Limb (tissue), 2 donors: ENCODE data around the gene IFITM5.
A peak's percentile ranks its signal among the peaks of the same experiment; 100 is the strongest.

ENCODE experiments used
- DNase-seq, 2 donors: peaks; one replicate each; pipeline ENCODE4 v3.0.0-alpha.2; 2016; ENCODE audit errors: extremely low spot score in 2 of 2

Gene IFITM5

DNA sequence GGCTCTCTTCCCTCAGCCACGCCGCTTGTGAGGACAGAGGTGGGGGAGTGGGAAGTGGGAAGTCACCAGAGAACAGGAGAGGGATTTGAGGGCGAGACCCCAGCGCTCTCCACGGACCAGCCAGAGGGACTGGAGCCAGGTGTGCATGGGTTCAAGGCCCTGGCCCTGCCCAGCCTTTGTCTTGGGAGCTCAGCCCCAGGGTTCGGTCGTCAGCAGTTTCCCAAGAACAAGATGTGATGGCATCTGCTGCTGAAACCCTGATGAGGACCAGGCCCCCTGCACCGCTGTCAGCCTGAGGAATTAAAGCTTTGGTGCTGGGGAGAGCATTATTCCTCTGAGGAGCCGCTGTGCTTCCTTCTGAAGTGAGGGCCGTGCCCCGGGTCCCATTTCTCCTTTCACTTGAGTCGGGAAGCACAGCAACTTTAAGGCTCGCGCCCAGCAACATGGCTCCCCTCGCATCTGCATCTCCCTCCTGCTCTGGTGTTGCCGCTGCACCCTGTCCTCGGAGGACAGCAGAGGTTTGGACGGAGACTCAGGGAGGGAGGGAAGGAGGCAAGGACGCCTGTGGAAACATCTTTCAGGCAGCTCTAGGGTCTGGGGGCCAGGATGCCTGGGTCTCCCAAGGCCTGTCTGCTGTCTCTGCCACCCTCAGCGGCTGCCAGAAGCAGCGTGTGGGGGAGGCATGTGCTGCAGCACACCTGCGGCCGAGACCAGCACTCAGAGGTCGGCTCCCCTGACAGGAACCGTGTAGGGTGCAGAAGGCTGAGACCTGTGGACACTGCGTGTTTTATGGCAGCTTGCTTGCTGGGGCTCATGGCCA lies 3.8 kb downstream of the IFITM5 start:
- no peak for DNase-seq

DNA sequence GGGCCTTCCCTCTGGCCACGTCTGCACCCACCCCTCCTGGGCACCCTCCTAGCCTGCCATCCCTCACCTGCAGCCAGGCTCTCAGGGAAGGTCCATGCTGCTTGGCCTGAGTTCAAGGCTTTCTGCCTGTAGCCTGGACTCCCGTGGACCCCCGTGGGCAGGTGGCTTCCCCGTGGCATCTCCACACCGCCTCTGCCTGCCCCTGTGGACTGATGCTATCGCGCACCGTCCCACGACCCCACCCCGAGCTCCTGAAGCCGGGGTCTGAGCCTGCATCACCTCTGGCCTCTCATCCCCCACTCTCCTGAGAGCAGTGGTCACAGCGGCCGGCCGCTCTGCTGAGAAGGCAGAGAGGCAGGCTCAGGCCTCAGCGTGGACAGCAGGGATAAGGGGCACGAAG lies 4.5 kb downstream of the IFITM5 start:
- no peak for DNase-seq

DNA sequence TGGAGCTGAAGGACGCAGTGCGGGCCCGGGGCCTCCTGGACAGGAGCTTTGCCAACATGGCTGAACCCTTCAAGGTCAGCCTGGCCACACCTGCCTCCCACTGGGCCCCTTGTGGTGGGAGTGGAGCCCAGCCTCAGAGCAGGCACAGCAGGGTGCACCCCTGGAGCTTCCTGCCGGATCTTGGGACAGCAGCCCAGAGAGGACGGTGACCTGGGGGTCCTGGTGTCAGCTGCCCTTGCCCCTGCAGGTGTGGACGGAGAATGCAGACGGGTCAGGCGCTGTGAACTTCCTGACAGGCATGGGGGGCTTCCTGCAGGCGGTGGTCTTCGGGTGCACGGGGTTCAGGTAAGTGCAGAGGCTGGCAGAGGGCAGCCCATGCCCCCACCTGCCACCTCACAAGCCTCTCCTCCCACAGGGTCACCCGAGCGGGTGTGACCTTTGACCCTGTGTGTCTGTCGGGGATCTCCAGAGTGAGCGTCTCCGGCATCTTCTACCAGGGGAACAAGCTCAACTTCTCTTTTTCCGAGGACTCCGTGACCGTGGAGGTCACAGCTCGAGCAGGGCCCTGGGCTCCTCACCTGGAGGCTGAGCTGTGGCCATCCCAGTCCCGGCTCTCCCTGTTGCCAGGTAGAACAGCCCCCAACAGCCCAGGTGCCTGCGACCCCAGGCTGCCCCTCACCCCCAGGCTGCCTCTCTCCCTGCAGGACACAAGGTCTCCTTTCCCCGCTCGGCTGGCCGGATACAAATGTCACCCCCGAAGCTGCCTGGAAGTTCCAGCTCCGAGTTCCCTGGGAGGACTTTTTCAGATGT lies 5.3 kb downstream of the IFITM5 start:
- peak in 1 of 2 donors; percentile 22 for DNase-seq

DNA sequence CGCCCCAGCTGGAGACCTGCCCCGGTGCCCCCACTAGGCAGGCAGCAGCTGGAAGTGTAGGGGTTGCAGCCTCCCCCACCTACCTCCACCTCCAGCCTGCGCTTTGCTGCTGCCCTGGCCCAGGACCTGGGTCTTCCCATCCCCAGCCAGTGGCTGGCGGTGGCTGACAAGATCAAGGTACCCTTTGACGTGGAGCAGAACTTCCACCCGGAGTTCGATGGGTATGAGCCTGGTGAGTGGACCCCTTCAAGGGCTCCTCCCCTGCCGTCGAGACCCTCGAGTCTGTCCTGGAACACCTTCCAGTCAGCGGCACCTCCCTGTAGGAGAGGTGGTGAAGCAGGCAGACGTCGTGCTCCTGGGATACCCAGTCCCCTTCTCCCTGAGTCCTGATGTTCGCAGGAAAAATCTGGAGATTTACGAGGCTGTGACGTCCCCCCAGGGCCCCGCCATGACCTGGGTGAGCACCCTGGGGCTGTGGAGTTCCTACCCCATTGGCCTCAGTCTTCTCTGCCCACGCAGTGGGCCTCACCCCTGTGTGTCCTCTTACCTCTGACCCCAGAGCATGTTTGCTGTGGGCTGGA lies 6.0 kb downstream of the IFITM5 start:
- DNase-seq: peak in 1 of 2 donors; percentile 11

DNA sequence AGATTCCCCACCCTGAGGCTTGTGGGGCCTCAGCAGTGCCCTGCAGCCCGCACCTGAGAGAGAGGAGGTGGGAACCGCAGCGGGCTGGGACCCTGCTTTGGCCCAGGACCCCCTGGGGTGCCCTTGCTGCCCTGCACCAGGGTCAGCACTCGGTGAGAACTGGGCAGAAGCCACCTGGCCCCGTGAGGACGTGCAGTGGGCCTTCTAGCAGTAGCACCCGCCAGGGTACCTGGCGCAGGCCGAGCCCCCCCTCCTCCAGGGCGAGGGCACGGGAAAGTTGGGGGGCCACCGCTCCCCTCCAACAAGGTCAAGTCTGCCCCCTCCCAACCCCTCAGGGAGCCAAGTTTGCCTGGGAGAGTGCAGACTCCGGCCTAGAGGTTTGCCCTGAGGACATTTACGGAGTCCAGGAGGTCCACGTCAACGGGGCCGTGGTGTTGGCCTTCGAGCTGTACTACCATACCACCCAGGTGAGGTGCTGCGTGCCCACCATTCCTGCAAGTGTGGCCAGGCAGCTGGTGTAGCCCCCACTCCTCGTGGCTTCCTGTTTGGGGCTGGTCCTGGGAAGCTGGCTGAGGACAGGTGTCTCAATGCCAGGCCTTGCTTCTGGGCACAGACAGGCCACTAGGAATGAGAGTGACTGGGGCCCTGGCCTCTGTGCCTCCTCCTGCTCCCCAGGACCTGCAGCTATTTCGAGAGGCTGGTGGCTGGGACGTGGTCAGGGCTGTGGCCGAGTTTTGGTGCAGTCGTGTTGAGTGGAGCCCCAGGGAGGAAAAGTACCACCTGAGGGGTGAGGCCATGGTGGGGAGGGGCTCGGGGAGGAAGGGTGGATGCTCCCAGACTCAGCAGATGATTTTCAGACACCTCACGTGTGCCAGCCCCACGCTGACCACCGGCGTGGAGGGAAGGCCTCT lies 6.9 kb downstream of the IFITM5 start:
- peak in 1 of 2 donors; percentile 24 for DNase-seq

DNA sequence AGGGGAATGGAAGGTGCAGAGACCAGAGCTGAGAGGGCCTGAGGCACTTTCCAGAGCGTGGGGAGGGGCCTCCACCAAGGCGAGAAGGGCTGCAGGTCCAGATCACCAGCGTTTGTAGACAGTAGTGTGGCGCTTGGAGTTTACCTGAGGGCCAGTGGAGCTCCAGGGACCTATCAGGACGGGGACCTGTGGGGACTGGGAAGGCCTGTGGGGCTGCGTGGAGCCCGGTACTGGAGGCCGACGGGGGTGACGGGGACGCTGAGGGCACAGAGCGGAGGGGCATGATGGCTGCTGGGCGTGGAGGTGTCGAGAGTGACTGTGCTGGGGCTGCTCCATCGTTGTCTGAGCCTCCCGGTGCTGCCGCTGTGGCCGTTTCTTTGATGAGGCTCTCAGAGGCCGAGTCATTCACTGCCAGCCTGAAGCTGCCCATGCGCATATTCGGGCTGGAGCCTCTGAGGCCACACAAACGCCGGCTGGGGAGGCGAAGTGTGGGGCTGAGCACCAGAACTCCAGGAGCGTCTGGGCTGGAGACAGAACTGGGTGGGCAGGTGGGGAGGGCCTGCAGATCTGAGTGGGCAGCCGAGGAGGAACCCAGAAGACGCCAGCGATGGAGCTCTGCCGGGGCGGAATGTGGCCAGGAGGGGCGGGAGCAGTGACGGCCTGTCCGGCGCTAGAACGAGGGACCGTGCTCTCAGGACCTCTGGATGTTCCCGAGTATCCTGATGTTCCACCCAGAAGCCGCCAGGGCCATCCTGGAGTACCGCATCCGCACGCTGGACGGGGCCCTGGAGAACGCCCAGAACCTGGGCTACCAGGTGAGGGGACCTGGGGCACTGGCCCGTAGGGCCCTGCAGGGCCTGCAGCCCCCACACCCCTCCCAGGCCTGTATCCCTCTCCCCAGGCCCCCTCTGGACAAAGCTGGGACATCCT lies 7.8 kb downstream of the IFITM5 start:
- DNase-seq: no peak

DNA sequence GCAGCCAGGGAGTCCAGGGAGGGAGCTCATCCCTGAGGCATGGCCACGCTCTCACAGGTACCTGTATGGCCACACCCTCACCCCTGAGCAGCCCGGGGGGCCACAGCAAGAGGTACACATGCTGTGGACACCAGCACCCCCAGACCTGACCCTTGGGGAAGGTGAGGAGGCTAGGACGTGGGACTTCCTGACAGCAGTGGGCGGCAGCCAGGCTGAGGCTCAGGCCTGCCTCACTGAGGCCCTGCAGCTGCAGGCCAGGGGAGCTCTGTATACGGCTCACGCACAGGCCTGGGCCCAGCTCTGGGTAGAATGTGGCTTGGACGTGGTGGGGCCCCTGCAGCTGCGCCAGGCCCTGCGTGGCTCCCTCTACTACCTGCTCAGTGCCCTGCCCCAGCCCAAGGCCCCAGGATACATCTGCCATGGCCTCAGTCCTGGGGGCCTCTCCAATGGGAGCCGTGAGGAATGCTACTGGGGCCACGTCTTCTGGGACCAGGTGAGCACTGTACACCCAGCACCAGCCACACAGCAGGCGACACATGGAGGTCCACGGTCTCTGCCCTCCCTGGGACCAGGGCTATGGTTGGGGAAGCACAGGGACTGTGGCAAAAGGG lies 8.6 kb downstream of the IFITM5 start:
- no peak for DNase-seq

DNA sequence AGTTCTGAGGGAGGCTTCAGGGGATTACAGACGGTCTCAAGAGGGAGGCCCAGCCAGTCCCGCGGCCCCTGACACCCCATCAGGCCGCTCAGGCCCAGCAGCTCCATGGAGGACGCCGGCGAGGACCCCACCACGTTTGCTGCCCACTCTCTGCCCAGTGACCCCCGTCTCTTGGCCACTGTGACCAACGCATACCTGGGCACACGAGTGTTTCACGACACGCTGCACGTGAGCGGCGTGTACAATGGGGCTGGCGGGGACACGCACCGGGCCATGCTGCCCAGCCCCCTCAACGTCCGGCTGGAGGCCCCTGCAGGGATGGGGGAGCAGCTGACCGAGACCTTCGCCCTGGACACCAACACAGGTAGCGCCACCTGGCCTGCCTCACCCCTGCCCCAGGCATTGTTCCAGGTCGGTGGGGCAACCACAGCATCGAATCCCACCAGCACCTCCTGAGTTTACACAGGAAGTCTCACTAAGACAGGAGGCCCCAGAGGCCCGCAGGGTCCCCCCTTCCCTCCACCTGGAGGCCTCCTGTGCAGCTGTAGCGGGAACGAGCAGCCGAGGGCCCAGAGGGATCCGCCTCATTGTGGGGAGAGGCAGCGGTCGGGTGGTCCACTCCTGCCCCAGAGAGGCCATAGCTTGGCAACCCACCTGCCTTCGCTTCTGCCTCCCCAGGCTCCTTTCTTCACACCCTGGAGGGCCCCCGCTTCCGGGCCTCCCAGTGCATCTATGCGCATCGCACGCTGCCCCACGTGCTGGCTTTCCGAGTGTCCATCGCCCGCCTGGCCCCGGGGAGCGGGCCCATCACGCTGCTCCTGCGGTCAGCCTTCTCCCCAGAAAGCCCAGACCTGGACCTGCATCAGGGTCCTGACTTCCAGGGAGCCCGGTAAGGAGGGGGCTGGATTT lies 9.4 kb downstream of the IFITM5 start:
- DNase-seq: no peak

DNA sequence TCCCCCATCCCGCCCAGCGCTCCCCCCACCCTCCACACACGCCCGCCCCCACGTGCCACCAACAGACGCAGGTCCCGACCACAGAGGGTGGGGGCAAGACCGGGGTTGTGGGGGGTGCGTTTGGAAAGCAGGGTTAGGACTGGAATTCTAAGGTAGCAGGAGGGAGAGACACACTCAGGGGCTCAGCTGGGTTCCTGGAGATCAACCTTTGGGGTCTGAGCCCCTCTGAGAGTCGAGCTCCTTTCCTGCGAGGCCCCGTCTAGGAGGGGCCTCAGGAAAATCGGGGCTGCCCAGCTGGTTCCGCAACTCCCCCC lies 10.0 kb downstream of the IFITM5 start:
- DNase-seq: no peak

DNA sequence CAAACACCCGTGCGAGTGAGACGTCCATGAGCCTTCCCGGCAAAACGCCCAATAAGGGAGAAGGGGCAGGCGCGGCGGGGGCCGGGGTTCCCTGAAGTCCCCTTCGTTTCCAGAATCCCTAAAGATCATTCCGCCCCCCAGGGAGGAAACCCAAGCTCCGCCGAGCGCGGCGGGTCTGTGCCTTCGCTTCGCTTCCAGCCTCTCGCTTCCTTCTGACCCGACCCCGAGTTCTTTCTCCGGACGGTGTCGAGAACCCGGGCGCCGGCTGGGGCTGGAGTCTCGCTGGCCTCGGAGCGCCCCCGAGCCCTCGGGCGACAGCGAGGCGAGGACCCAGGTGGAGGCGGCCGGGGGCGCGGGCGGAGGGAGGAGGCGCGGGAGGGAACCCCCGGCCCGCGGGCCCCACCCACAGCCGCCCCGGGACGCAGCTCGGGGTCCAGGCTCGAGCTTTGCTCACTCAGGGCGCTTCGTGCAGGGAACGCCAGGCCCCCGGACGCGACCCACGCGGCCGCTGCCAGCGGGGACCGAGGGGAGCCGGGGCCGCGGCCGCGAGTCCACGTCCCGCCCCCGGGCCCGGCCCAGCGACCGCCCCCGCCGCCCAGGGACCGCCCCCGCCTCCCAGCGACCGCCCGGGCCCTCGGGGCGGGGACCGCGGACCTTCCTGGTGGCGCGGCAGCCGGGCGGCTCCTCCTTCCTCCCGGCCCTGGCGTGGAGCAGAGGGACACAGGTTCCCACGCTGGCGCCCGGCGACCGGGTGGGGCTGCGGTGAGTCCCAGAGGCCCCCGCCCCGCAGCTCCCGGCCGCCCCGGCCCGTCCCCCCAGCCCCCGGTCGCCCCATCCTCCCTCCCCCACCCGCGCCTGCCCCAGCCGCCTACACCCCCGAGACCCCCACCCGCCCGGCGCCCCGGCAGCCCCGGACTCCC lies 10.6 kb downstream of the IFITM5 start, which contains the start of gene PGGHG:
Gene PGGHG (plus strand): TSS at position 649 of the 920 bp plus-strand sequence. CDS start 691 bp downstream, outside the sequence.
- DNase-seq: peak in 1 of 2 donors; percentile 65

DNA sequence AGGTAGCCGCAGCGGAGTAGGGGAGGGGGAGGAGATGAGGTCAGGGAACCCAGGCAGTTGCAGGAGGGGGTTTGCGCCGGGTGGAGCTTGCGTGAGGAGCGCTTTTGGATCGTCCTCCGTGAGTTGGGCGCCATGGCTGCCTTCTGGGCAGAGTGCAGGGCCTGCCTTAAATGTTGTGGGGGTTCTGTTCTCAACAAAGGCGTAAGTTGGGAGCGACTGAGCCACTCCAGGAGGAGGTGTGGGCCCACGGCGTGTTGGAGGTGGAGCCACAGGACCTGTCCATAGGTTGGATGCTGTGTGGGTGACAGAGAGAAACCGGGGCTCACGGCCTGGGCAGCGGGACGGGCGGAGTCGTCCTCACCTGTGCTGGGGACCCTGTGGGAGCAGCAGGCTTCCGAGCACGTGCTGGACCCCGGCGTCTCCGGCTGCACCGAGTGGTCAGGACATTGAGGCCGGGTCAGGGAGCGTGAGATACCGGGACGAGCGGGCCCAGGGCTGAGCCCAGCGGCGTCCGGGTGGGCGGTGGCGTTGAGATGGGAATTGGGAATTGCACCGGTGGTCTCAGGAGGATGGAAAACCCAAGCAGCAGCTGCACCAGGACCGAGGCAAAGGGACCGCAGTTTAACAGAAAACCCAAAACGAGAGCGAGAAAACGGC lies 11.4 kb downstream of the IFITM5 start:
- DNase-seq: peak in 1 of 2 donors; percentile 29

DNA sequence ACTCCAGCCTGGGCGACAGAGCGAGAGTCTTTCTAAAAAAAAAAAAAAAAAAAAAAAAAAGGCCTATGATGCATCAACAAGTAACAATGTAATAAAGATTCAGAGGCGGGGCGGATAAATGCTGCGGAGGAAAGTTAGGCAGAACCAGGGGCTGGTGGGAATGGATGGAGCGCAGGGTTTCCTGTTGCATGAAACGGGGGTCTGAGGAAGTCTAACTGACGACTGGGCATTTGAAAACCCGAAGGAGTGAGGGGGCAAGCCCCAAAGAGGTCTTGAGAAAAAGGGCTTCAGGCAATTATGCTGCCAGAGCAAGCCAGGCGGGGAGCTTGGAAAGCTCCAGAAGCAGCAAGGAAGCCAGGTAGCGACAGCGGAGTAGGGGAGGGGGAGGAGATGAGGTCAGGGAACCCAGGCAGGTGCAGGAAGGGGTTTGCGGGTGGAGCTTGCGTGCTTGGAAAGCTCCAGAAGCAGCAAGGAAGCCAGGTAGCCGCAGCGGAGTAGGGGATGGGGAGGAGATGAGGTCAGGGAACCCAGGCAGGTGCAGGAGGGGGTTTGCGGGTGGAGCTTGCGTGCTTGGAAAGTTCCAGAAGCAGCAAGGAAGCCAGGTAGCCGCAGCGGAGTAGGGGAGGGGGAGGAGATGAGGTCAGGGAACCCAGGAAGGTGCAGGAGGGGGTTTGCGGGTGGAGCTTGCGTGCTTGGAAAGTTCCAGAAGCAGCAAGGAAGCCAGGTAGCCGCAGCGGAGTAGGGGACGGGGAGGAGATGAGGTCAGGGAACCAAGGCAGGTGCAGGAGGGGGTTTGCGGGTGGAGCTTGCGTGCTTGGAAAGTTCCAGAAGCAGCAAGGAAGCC lies 12.1 kb downstream of the IFITM5 start:
- DNase-seq: peak in 1 of 2 donors; percentile 17

DNA sequence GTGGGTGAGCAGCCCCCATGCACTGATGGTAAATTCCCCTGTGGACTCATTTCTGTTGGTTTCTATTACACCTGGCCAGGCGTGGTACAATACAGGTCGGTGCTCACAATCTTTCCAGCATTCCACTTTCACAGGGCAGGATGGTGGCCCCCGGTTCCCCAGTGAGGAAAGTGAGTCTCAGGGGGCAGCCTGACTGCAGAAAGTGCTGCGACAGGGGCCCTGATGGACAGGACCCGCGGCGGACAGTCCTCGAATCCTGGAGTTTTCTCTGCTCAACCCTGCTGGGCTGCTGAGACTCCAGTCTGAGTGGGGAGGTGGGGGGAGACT lies 13.5 kb downstream of the IFITM5 start:
- DNase-seq: no peak

DNA sequence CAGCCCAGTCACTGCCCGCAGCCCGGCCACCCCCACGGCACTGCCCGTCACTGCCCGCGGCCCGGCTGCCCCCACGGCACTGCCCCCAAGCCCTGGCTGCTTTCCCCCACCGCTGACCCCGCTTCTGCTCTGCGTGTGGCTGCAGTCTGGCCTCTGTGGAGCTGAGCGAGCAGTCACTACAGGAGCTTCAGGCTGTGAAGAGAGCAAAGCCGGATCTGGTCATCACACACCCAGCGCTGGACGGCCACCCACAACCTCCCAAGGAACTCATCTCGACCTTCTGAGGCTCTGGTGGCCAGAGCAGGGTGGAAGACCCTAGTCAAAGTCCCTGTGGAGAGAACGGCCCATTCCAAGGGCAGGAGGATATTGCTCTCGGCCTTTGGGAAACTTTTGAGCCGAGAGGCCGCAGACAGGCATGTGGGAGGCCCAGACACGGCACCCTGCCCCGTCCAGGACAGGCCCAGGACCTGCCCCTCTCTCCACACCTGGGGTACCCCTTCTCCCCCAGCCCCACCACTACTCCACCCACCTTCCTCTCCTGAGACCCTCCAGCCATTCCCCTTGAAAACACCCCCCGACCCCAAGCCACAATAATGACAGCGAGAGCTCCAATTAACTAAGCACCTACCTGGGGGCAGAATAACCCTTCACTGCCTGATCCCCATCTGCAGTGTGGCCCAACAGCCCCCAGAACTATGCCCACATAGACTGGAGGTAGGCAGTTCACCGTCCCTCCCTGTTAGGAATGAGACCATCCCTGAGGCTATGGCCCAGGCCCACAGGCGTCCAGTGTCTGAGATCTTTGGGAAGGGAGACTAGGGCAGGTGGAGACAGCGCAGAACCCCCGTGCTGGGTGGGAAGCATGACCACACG lies 14.1 kb downstream of the IFITM5 start:
- DNase-seq: no peak
